Activated naive CD8-positive, alpha-beta T cell treated with anti-CD3 and anti-CD28 coated beads, Interleukin-2, amount 50 U/mL, for 16 hours (primary cell): ENCODE results near the gene KRTAP3-2.
"Not testable (repeated sequence)": the region's sequence is repeated elsewhere in the genome, so short reads cannot be mapped to it uniquely, and the experiment has no call there.

Source experiments
- DNase-seq: peaks from one replicate; pipeline ENCODE4 v3.0.0-alpha.2; 2020; ENCODE audit warnings: low read depth, low spot score

KRTAP3-2 gene

GRCh38 chr17:40999563-40999962 lies at the start of gene KRTAP3-2:
TSS of gene KRTAP3-2 (minus strand) at chr17:40999906. CDS start at chr17:40999853, 53 bp downstream.
- not testable (repeated sequence) for DNase-seq

- DNase-seq = no peak
These were observed 49.4 kb upstream of the KRTAP3-2 start for GRCh38 chr17:41049110-41049509.

- no peak for DNase-seq
These were observed 48.7 kb upstream of the KRTAP3-2 start for GRCh38 chr17:41048441-41048840.

- not testable (repeated sequence) for DNase-seq
These were observed 47.2 kb upstream of the KRTAP3-2 start, which contains the start of gene KRTAP2-1 for GRCh38 chr17:41046735-41047465. TSS of gene KRTAP2-1 (minus strand) at chr17:41047316. CDS start at chr17:41047267, 49 bp downstream.

- DNase-seq = no peak
These were observed 43.2 kb upstream of the KRTAP3-2 start for GRCh38 chr17:41042953-41043352.

GRCh38 chr17:41040783-41041571 lies 41.3 kb upstream of the KRTAP3-2 start, which contains the start of gene KRTAP1-1:
TSS of gene KRTAP1-1 (minus strand) at chr17:41041450. CDS start at chr17:41041397, 53 bp downstream.
- not testable (repeated sequence) for DNase-seq

GRCh38 chr17:41037853-41038350 lies 38.2 kb upstream of the KRTAP3-2 start:
- no peak for DNase-seq

- DNase-seq = not testable (repeated sequence)
These were observed 34.7 kb upstream of the KRTAP3-2 start, which contains the start of gene KRTAP1-3 for GRCh38 chr17:41034346-41034935. TSS of gene KRTAP1-3 (minus strand) at chr17:41034874. CDS start at chr17:41034821, 53 bp downstream.

GRCh38 chr17:41029633-41030245 lies 30.0 kb upstream of the KRTAP3-2 start, which contains the start of gene KRTAP1-4:
TSS of gene KRTAP1-4 (minus strand) at chr17:41030195. CDS start at chr17:41030078, 117 bp downstream.
- no peak for DNase-seq

- DNase-seq = no peak
These were observed 27.2 kb upstream of the KRTAP3-2 start, which contains the start of gene KRTAP1-5 for GRCh38 chr17:41026715-41027471. TSS of gene KRTAP1-5 (minus strand) at chr17:41027208. CDS start at chr17:41027155, 53 bp downstream.

- no peak for DNase-seq
These were observed 25.0 kb upstream of the KRTAP3-2 start for GRCh38 chr17:41024697-41025096.

GRCh38 chr17:41020336-41020735 lies 20.6 kb upstream of the KRTAP3-2 start:
- DNase-seq = no peak

- DNase-seq = no peak
These were observed 19.7 kb upstream of the KRTAP3-2 start for GRCh38 chr17:41019415-41019814.

- DNase-seq = no peak
These were observed 18.8 kb upstream of the KRTAP3-2 start for GRCh38 chr17:41018541-41018940.

- no peak for DNase-seq
These were observed 17.0 kb upstream of the KRTAP3-2 start for GRCh38 chr17:41016578-41017215.

- DNase-seq = no peak
These were observed 15.7 kb upstream of the KRTAP3-2 start for GRCh38 chr17:41015454-41015853.

- DNase-seq = no peak
These were observed 13.9 kb upstream of the KRTAP3-2 start for GRCh38 chr17:41013606-41014005.

GRCh38 chr17:41013181-41013580 lies 13.5 kb upstream of the KRTAP3-2 start:
- DNase-seq = no peak

GRCh38 chr17:41012326-41013120 lies 12.8 kb upstream of the KRTAP3-2 start:
- DNase-seq = no peak
